Psoas muscle (tissue), 8 donors: ENCODE results near the gene ZNF558. TPM values are rescaled to one million over a fixed set of nuclear protein-coding genes. Genes with fewer than 3 reads are reported as not detected.

Experiments
- ATAC-seq, 4 donors: fragments of 200-7000 bp; cut with Tn5 transposase; one replicate each; pipeline ENCODE4 v1.9.1; 2020; ENCODE audit warnings: moderate library complexity in 3 of 4, mild to moderate bottlenecking in 2 of 4
- DNase-seq, 2 donors: peaks; one replicate each; pipeline ENCODE4 v3.0.0-alpha.2; 2020
- H3K27ac ChIP-seq: fragments of 200-600 bp; one replicate; pipeline ENCODE4 v1.8.0; 2022
- H3K27me3 ChIP-seq, 3 donors: fragments of 200-600 bp in 1 of 3; one replicate each; pipeline versions ENCODE4 v1.6.1 to v1.8.0; 2013 to 2022; ENCODE audit warnings: low read length in 2 of 3, mild to moderate bottlenecking in 2 of 3, moderate library complexity in 1 of 3; ENCODE audit not compliant: insufficient read depth in 3 of 3
- H3K36me3 ChIP-seq, 2 donors: fragments of 200-600 bp in 1 of 2; one replicate each; pipeline versions ENCODE4 v1.6.1 to v1.8.0; 2013 to 2022; ENCODE audit warnings: low read depth in 1 of 2, mild to moderate bottlenecking in 1 of 2, moderate library complexity in 1 of 2; ENCODE audit not compliant: insufficient read depth in 1 of 2
- H3K4me1 ChIP-seq: fragments of 200-600 bp; one replicate; pipeline ENCODE4 v1.8.0; 2022
- H3K4me3 ChIP-seq: fragments of 200-600 bp; one replicate; pipeline ENCODE4 v1.8.0; 2022; ENCODE audit warnings: mild to moderate bottlenecking
- H3K9me3 ChIP-seq: fragments of 200-600 bp; one replicate; pipeline ENCODE4 v1.8.0; 2022
- WGBS, 3 donors: extraction: QIAGEN DNeasy Blood & Tissue Kit; methylation state at CpG; one replicate each; pipeline versions ENCODE4 v1.1.6 to v1.1.7; 2013; 5-methylcytosine and 5-hydroxymethylcytosine counted together
- intact Hi-C, 2 donors: fragments of 100-400 bp; cut with DNase I; formaldehyde crosslinking; loops; one replicate each; pipeline versions ENCODE4 v1.11.0 to v1.14.2; 2022
- long read RNA-seq, 2 donors: library from polyadenylated mRNA; unstranded; transcript quantifications; one replicate each; pipeline ENCODE4 v2.0.0, GENCODE V29; 2021
- polyA plus RNA-seq, 3 donors: library from polyadenylated mRNA; stranded (reverse); fragments of 200-250 nt; gene quantifications; one replicate each; pipeline ENCODE4 v1.2.3, GENCODE V29; 2013
- total RNA-seq, 4 donors: library from RNA; stranded (reverse); fragmentation: NEBNext Ultra II Directional in 2 of 4; extraction: Animal tissue kit (Norgen Biotek cat#: 25700) in 2 of 4; gene quantifications; one replicate each; pipeline versions ENCODE4 v1.2.1 to v1.2.4, GENCODE V29; 2021 to 2023
- TF ChIP-seq, protein P1 (sequence below): fragments of 200-600 bp; IDR thresholded peaks from one replicate; pipeline ENCODE4 v1.8.0; 2022; ENCODE audit warnings: antibody characterized with exemption
- donor health status: healthy with polysubstance abuse.
- donor health status: DM: no; HTN: no; CAD: no; lungs with moderate emphysema.
- donor health status: Bipolar disorder and iron deficiency.
- donor health status: healthy.
- donor health status: DM: yes; HTN: yes; CAD: no.
- donor health status: DM: no; HTN: no; CAD: no.
- donor health status: DM: no; HTN: no; CAD: no.
- donor health status: DM: yes; HTN: yes; CAD: no.

The ZNF558 gene
- total RNA-seq, result 10 to 100 TPM; 12.9 to 15.7 (median 14.3) TPM
- polyA plus RNA-seq, result 10 to 100 TPM in 1 of 3 donors, 1 to 10 TPM in 2; 5.7 to 13.7 (median 9.4) TPM
- long read RNA-seq, donor 1, partial matches to known transcripts, result 0 of 7 reads
- long read RNA-seq, donor 1, other reads (novel, unspliced or antisense), result 7 of 7 reads
- long read RNA-seq, donor 2, partial matches to known transcripts, result 1 of 17 reads
- long read RNA-seq, donor 2, other reads (novel, unspliced or antisense), result 16 of 17 reads

DNA sequence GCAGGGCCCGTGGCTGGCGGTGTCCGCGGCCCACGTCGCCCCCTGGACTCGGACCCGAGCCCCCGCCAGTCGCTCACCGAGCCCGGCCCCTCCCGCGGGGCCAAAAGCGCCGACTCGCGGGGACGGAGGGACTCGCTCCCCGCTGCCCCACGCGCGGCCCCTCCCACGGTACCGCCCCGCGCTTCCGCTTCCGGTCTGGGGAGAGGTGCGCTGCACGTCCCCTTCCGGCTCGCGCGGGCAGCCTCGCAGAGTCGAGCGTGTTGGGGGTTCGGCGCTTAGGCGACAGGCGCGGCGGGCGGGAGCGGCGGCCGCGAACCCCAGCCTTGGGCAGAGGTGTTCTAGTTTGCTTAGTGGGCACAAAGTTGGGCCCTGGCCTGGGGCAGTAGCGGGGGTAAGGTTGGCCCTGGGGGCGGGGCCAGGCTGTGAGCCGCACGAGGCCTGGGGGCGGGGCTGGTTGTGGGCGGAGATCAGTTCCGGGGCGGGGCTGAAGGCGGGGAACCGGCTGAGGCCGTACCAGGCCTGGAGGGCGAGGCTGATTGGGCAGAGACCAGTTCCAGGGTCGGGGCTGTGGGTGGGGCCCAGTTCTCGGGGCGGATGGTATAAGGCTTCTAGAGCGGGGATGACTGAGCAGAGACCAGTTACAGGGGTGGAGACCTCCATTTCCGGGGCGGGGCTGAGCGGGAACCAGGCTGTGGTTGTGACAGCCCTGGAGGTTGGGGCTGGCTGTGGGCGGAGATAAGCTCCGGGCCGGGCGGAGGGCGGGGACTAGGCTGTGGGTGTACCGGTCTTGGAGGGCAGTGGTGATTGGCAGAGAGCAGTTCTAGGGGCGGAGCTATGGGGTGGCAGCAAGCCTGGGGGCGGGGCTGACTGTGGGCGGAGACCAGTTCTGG is at the start of gene ZNF558, which contains the start of gene MBD3L1:
ZNF558 (minus strand) TSS at position 173 of the 890 bp plus-strand sequence. CDS start 9,645 bp downstream, outside the sequence.
MBD3L1 (plus strand) TSS at position 246 of the 890 bp plus-strand sequence. CDS start 10,302 bp downstream, outside the sequence.
- Histone ChIP-seq H3K27me3 (peaks cover 0 to 6% (median 0%) of the 10 kb centered on the region in 3 donors), H3K4me3 (peak within 1 kb of the TSS; percentile 81), H3K36me3 (peaks cover 4 to 32% of the 10 kb centered on the region in 2 donors), H3K9me3 (no peaks in the 10 kb centered on the region), H3K4me1 (peaks cover 6% of the 10 kb centered on the region), H3K27ac (peak within 1 kb of the TSS; percentile 96)
- ATAC-seq (peak; percentile 94 to 96 (median 94)), DNase-seq (peak; percentile 99 to 100)
- 0 to 1% (median 0%) methylated on average over 47 to 78 of the region's 78 CpGs for WGBS, 3 donors
- TF ChIP-seq, protein P1, sequence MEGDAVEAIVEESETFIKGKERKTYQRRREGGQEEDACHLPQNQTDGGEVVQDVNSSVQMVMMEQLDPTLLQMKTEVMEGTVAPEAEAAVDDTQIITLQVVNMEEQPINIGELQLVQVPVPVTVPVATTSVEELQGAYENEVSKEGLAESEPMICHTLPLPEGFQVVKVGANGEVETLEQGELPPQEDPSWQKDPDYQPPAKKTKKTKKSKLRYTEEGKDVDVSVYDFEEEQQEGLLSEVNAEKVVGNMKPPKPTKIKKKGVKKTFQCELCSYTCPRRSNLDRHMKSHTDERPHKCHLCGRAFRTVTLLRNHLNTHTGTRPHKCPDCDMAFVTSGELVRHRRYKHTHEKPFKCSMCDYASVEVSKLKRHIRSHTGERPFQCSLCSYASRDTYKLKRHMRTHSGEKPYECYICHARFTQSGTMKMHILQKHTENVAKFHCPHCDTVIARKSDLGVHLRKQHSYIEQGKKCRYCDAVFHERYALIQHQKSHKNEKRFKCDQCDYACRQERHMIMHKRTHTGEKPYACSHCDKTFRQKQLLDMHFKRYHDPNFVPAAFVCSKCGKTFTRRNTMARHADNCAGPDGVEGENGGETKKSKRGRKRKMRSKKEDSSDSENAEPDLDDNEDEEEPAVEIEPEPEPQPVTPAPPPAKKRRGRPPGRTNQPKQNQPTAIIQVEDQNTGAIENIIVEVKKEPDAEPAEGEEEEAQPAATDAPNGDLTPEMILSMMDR, result peak; percentile 32
- intact Hi-C loops, result loop anchor here (5.0 to 10.0 kb wide), 5 partner anchors 825 to 1768 kb away; partner anchors contain the start of genes ELAVL1 (in 1 of the 2), FBXL12 (in 1 of the 2), MAP2K7 (in 1 of the 2) and ZNF557 (in 1 of the 2)

DNA sequence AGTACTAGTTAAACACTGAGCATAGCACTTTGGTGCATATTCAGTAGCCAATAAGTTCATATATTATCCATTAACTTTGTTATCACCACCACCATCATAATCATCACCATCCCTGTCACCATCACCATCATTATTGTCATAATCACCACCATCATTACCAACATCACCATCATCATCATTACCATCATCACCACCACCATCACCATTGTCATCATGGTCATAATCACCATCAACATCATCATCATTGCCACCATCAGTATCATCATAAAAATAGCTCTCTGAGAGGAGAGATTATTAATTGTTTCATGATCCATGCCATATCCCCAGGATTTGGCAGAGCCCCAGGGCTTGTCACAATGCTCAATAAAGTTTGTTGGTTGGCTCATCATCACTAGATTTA is 49.4 kb upstream of the ZNF558 start:
- ATAC-seq, result no peak
- H3K36me3 ChIP-seq, result no peaks in the 10 kb centered on the region
- intact Hi-C loops, result no loop called here
- TF ChIP-seq, protein P1, result no peak
- no peak overlapping the region for H3K27ac ChIP-seq
- H3K27me3 ChIP-seq, result no peaks in the 10 kb centered on the region
- H3K4me3 ChIP-seq, result no peak overlapping the region
- no peaks in the 10 kb centered on the region for H3K4me1 ChIP-seq
- no peak for DNase-seq
- no peaks in the 10 kb centered on the region for H3K9me3 ChIP-seq

DNA sequence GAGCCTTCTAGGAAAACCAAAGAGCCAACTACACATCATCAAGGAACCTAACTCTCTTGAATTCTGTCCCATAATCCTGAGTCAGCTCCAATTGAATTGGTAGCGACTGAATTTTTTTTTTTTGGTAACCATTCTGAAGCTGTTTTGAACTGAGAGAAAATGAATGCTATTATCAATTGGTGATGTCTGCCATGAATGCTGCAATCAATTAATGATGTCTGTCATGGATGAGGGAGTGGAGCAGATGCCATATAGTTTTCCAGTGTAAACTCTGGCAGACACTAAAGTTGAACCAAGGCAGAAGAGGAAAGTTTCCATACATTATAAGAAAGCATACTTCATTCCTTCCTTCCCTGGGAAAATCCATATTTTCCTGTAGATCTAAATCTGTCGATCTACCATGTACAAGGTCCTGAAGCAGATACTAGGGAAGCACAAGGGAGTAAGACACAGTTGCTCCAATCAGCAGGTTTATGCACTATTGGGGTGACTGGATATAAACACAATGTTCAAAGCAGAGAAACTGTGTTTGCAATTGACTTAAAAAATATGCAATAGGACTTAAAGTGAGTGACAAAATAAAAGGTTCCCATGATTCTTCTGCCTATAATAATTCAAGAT is 48.9 kb upstream of the ZNF558 start:
- H3K36me3 ChIP-seq, result no peaks in the 10 kb centered on the region
- ATAC-seq (no peak), DNase-seq (no peak)
- H3K4me1 ChIP-seq, result no peaks in the 10 kb centered on the region
- TF ChIP-seq, protein P1, result no peak
- H3K9me3 ChIP-seq, result no peaks in the 10 kb centered on the region
- WGBS, 3 donors, result 58 to 76% (median 69%) methylated on average over 2 of the region's 2 CpGs
- intact Hi-C loops, result no loop called here
- no peaks in the 10 kb centered on the region for H3K27me3 ChIP-seq
- H3K27ac ChIP-seq, result no peak overlapping the region
- no peak overlapping the region for H3K4me3 ChIP-seq

DNA sequence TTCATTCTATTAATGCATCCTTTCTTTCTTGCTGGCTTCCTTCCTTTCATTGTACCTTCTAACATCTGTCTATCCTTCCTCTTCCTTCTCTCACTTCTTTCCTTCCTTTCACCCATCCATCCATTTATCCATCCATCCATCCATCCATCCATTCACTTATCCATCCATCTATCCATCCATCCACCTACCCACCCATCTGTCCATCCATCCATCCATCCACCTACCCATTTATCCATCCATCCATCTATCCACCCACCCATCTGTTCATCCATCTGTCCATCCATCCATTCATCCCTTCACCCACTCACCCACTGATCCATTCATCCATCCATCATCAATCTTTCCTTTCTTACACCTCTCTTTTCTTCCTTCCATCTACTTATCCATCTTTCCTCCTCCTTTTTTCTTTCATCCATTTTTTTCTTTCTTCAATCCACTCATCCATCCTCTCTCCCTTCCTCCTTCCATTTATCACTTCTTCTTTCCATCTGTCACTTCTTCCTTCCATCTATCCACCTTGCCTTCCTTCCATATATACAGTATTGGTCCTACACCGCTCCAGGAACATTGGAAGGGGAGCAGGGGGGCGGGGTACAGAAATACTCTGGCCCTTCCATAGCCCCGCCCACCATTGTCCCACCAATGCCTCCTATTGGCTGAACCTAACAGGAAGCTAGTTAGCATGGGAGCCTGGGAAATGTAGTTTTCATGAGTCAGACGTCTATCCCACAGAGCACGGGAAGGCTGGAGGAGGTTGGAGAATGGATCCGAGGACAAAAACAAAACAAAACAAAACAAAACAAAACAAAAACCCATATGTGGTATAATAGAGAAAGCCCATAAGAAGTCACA is 46.0 kb upstream of the ZNF558 start:
- 19 to 28% (median 22%) methylated on average over 6 of the region's 6 CpGs for WGBS, 3 donors
- TF ChIP-seq, protein P1, result no peak
- Histone ChIP-seq H3K4me1 (no peaks in the 10 kb centered on the region), H3K27ac (no peak overlapping the region), H3K36me3 (no peaks in the 10 kb centered on the region), H3K27me3 (no peaks in the 10 kb centered on the region), H3K4me3 (no peak overlapping the region), H3K9me3 (no peaks in the 10 kb centered on the region)
- ATAC-seq, result no peak
- intact Hi-C loops, result no loop called here
- DNase-seq, result no peak
